Stimulated activated CD4-positive, alpha-beta T cell treated with anti-CD3 and anti-CD28 coated beads, Interleukin-12 subunit alpha, Interleukin-12 subunit beta, amount 100 ng/mL, for 48 hours (primary cell): Measurements from ENCODE around the gene MFSD1.

Experiments
- DNase-seq, 3 donors: peaks; one replicate each; pipeline ENCODE4 v3.0.0-alpha.2; 2020; ENCODE audit warnings: low read depth in 2 of 3, low spot score in 1 of 3

Gene MFSD1

DNA sequence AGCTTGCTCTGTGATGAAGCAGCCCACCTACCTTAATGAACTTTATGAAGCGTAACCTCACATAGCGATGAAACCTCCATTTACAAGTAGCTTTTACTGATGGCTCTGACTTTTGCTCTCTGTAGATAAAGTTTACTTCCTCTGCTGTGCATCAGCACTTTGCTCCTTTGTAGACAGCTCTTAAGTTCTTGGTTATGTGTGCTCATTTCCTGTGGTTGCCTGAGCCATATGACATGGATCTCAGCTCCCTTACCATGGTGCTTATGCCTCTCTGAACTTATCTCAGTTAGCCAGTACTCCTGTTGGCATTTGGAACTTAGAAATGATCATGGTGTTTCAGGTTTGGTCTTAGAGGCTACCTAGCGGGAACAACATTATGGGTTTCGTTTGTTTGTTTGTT, 7.8 kb downstream of the MFSD1 start:
- DNase-seq, result no peak

DNA sequence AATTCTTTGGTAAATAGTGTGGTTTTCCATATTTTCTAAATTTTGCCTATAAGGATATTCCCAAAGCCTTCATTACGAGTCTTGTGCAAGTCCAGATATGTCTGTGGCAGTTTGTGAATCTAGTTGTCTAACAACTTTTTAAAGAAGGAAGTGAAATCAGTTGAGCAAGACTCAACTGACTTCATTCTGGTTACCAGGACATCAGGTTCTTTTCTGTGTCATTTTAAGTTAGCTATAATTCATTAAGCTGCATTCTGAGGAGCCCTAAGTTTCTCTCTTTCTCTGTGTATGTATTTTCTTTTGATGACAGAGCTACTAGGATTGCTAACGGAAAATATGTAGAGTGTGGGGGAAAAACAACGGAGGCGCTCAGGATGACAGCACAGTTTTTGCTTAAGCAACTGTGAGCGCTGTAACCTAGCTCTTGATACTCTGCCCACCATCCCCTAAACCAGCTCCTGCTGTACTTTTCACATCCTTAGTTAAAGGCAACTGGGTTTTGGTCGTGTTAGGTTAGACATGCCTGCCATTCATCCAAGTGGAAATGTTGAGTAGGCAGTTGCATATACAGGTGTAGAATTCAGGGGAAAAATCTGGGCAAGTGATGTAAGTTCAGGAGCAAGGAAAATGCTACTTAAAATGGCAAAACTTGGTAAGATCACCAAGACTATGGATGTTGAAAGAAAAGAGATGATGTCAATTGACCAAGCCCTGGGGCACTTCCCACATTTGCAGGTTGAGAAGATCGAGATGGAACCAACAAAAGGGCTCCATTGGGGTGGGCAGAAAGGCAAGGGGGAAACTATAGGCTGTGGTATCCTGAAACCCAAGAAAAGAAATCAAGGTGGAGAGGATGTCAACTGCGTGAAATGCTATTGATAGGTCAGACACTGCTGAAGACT, 9.2 kb downstream of the MFSD1 start:
- DNase-seq, result no peak

DNA sequence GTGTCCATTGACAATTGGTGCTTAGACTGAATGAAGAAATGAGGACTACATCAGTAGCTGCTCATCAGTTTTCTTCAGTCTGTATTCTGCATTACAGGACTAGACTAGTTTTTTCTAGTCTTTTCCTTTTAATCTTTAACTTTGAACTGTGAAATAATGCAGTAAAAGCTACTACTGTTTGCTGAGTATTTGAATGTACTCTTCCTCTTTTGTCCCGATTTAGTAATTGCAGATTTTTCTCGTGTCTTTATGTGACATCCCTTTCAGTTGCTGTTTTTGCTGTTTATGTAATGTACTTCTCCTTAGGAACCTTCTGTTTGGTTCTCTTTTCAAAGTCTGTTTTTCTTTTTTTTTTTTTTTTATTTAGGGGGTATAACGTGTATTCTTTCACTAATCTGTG, 17.4 kb downstream of the MFSD1 start:
- DNase-seq, result no peak

DNA sequence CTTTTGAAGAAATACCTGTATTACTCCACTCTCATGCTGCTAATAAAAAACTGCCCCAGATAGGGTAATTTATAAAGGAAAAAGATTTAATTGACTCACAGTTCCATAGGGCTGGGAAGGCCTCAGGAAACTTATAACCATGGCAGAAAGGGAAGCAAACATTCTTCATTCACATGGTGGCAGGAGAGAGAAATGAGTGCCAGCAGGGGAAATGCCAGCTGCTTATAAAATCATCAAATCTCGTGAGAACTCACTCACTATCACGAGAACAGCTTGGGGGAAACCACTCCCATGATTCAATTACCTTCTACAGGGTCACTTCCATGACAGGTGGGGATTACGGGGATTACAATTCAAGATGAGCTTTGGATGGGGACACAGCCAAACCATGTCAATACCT, 18.7 kb downstream of the MFSD1 start:
- DNase-seq, result no peak

DNA sequence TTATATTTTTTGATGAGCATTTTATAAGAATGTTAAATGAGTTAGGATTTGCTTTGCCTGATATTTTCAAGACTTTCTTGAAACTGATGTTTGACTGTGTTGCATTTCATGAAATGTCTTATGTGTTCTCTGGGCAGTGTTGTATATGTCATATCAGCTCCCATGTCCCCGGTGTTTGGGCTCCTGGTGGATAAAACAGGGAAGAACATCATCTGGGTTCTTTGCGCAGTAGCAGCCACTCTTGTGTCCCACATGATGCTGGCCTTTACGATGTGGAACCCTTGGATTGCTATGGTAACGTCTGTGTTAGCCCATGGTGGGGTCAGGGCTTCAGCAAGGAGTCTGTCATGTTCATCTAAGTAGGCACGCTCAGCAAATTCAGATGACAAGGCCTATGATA, 20.0 kb downstream of the MFSD1 start:
- DNase-seq, result no peak

DNA sequence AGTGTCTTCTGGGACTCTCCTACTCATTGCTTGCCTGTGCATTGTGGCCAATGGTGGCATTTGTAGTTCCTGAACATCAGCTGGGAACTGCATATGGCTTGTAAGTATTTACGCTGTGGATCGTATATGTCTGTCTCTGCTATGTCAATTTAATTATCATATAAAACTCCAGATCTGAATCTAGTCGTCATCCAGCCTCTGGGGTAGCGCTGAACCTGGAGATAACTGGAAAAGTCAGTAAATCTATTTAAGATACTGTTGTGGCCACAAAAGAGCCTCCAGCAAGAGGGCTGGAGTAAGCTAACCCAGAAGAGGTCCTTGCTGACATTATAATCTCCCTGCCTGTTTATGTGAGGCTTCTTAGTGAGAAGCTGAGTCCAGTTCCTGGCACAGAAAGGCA, 21.6 kb downstream of the MFSD1 start:
- DNase-seq, result no peak

DNA sequence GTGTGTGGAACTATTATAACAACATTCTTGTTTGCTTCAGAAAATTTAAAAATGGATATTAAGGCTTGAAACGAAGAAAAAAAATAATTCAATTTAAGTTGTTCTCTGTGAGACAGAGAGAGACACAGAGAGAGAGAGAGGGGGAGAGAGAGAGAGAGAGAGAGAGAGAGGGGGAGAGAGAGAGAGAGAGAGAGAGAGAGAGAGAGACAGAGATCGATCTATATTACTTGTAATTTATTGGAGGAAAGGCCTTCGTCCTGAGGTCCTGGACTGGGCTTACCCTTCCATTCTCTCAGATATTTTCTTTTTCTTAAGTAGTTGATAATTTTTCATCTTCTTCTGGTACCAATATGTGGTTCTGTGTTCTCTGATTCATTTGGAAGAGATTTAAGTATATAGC, 25.9 kb downstream of the MFSD1 start:
- DNase-seq, result no peak

DNA sequence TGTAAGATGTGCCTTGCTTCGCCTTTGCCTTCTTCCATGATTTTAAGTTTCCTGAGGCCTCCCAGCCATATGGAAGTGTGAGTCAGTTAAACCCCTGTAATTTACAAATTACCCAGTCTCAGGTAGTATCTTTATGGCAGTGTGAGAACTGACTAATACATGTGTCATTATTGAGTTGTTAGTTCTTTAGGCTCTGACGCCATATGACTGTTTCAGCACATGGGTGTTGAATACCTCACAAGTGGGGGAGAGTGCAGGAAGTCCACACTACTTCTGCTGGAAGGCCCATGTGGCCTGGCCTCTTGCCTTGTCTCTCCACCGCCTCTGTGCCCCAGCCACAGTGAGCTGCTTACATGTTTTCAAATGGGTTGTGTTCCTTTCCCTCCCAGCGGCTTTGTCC, 28.5 kb downstream of the MFSD1 start:
- no peak for DNase-seq

DNA sequence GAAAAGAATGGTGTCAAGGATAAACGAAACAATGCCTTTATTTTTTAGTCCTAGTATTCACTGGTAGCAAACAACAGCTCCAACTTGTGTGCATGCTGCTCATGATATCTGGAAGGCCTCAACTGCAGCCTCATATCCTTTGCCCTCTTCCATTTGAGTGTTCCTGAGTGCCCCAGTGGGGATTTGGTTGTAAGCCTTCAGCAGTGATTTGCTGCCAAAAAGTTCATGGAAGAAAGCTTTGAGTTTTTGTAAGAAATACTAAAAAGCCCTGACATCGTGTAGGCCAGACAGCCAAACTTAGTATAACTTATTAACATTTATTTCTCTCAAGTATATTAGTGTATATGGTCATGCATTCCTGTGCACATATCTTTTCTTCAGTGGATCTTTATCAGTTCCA, 30.0 kb downstream of the MFSD1 start:
- no peak for DNase-seq

DNA sequence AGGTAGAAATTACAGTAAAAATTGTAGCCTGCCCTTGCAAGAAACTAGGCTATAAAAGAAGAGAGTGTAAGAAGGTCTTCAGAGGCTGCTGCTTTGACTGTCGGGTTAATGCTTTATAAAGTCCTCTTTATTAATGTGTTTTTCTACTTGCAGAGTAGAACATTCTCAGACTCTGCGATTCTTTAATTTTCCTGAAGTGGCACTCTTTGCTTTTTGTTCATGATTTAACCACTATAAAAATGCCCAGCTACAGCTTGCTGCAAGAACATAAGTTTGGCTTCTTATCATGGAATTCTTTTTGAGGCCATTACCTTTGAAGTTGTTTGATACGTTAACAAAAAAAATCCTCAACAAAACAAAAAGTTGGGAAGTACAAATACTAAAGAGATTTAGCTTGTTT, 33.8 kb downstream of the MFSD1 start:
- no peak for DNase-seq

DNA sequence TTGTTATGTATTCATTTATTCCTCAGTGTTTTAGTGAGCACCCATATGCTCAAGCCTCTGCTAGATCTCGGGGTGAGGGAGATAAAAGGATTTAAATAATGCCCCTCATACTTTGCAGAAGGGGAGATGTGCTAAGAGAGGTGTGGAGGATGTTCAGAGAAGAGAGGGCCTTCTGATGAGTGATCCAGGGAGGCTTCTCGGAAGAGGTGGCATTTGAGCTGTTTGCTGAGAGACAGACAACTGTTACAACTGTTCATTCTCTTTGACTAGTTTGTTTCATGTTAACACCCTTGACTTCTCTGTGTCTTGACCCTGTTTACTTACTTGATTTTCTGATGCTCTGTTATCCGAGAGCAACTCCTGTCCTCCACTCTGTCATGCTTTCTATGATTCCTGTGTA, 34.5 kb downstream of the MFSD1 start:
- no peak for DNase-seq

DNA sequence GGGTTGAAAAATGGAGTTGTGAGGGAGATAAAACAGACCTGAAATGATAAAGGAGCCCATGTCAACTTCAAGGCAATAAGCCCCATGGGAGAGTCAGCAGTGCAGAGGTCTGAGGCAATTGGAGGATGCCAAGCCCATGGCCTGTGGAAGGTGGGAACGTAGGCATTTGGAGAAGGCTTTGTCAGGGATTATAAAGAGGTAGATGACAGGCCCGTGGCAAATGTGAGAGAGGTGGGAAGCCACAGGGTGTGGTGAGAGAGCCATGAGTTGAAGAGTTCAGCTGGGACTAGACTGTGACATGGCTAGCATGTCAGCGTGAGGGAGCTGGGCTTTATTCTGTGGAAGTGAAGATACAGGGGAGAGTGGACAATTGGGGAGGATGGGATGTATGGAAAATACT, 35.4 kb downstream of the MFSD1 start:
- no peak for DNase-seq

DNA sequence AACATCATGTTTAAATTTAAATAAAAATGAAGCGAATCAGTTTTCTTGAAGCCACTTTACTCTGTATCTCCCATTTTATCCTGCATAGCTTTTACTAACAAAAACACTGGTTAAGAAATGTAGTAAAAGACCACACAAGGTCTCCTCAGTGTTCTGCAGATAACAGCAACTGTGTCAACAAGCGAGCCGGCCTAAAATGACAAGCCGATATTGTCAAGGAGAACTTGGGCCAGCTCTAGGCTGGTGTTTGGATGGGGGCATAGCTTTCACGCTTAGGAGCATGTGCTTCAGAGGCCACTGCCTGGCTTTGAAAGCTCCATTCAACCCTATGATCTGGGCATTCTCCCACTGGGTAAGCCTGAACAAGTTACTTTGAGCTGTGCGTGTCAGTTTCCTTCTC, 38.1 kb downstream of the MFSD1 start:
- no peak for DNase-seq

DNA sequence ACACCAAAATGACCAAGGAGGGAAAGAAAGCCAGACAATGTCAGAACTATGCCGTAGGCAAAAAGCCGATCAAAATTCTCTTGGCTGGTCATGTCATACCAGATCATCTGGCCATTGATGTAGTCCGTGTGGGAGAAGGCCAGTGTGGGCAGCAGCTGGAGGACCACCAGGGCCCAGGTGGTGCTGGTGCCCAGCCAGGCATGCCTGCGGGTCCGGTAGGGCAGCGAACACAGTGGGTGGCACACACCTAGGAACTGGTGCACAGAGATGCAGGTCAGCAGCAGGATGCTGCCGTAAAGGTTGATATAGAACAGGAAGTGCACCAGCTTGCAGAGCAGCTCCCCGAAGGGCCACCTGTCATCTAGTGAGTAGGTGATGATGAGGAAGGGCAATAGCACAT, 39.5 kb downstream of the MFSD1 start:
- no peak for DNase-seq

DNA sequence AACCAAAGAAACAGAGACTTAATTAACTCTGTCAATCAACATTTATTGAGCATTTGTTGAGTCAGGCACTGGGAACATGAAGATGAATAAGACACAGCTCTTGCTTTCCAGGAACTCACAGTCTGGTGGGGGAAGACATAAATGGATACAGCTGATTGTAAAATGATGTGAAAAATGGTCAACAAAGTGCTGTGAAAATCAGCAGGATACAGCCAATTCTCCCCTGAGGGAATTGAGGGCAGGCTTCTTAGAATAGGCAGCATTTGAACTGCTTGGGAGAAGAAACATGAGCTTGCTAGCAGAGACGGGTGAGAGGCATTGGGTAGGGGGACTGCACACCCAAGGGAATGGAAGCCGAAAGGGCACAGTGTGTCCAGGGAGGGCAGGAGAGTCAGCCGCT, 41.1 kb downstream of the MFSD1 start:
- no peak for DNase-seq

DNA sequence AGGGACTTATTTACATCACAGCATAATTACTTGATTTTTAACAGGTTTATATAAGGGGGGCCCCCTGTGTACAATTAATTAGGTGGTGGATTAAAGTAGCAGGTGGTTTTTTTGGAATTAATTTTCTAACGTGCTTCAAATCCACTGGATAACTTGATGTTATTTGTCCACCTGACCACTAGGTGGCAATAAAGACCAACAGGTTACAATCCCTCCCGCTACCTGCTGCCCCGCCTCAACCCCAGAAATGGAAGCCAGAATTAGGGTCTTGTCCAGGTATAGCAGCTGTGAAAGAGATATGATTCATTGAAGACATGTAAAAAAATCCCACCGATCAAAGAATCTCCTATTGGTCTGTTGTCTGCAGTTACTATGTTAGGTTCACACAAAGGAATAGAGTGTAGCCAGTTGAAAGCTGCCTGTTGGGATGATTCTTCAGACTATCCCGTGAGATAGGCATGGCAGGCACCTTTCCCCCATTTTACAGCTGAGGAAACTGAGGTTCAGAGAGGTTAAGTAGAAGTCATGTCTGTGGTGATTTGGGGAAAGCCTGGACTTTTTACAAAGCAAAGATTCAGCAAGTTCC, 44.0 kb downstream of the MFSD1 start:
- peak in 1 of 3 donors; percentile 11 for DNase-seq

DNA sequence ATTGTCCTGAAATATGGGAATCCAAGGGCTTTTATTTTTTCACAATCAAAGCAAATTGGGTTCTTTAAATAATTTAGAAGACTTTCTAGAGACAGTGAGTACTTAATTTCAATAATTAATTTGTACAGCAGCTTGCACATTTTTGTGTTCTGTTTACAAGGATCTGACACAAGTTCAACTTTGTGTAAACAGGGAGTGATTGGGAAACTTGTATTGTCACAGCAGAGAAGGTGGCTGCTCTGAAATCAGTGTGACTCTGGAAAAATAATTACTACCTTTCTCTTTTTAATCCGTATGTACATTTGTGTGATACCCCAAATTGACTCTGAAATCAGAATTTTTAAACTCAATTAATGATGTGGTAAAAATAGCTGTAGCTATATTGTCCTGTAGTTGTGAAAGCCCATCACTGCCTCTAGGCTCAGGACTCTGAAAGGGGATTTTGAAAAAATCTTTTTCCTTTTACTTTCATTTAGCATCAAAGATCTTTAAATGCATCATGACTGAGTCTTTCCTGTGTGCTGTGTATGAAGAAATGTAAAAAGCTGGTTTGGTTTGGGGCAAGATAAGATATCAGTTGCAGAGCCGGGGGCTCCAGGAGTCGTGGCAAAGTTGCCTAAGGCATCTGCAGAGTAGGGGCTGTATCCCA, 45.1 kb downstream of the MFSD1 start:
- DNase-seq, result no peak

DNA sequence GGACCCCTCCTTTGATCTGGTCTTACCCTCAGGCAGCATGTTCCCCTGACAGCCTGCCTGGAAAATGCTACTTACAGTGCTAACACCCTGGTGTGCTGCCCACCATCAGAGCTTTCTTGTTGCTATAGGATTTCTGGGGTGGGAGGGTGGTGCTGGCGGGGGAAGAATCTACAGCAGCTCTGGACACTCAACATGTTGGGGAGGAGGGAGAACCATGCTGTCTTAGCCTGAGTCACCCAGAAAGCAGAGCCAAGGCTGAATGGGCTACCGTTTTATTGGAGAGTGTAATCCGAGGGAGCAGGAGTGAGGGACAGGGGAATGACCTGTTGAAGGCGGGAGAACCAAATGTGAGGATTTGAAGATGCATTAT, 45.6 kb downstream of the MFSD1 start:
- no peak for DNase-seq

DNA sequence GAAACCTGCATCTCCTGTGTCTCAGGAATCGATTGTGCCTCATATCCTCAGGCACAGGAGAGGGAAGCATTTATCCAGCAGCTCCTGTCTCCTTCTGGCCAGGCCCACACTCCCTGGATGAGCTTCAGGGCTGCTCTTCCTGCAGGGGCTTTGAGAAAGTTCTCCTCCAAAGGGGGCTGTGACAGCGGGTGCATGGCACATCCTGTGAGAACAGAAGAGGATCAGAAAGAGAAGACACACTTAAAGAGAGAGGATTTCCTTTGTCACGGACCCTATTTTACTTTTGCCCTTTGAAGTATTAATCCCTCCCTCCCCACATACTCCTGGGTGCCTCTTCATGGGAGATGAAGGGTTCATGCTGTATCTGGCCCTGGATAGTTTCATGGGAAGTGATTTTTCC, 46.0 kb downstream of the MFSD1 start:
- no peak for DNase-seq

DNA sequence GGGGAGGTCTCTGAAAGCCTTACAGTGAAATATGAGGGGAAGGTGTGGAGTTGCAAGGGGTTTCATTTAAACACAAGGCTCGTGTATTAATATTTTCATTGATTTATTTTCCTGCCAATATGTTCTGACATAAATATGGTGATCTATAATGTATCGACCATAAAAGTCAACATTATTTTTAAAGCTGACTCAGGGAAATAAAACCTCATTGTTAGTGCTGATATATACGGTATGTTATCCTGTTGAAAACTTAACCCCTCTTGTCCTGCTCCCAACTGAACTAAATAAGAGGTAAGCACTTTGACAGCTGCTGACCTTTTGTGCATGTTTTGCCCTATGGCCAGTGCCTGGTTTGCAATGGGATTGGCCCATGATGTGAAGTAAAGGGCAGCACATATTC, 47.9 kb downstream of the MFSD1 start:
- DNase-seq, result no peak

DNA sequence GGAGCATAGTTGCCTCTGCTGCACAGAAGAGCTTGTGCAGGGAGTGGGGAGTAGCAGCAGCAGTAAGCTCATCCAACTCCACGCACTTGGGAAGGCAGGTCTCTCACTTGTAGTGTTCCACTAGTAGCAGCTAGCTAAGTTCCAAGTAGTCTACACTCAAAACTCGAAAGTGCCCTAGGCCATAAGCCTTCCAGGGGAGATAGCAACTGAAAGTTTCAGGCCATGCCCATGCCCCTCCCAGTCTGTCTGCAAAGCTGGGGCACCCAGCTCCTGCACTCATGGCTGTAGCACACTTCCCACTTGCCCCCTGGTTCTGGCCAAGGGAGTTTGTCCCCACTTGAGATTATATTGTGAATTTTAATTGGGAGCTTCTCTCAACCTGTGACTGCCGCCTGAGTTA, 57.5 kb downstream of the MFSD1 start:
- DNase-seq, result no peak

DNA sequence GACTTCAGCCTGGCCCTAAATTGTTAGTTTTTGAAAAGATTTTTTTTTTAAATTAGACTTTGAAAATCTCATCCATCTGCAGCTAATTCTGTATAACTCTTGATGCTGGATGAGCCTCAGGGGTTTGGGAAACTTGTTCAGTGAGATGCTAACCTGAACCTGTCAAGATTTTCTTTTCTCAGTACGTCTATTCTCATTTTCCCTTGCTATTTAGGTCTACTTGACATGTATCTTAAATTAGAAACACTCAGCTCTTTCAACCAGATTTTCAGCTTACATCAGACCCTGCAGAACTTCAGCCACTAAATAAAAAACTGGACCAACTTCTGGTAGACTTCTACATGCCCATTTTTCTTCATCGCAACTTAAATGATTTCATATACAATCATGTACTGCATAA, 61.4 kb downstream of the MFSD1 start:
- DNase-seq, result no peak

DNA sequence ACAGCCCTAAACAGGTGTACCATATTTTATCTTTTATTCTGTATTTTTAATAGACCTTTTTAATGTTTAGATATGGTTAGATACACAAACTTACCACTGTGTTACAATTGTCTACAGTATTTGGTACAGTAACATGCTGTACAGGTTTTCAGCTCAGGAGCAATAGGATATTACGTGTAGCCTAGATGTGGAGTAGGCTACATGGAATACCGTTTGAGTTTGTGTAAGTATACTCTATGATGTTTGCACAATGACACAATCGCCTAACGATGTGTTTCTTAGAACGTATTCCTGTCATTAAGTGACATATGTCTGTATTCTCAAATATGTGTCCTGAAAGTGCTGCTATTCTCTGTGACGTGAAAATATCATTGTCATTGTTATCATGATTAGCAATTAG, 62.6 kb downstream of the MFSD1 start:
- DNase-seq, result no peak
